Ascending aorta (tissue), 2 donors: ENCODE data around the gene AXL. TPM values are rescaled to one million over a fixed set of nuclear protein-coding genes. Genes with fewer than 3 reads are reported as not detected.
A peak's percentile ranks its signal among the peaks of the same experiment; 100 is the strongest.

Experiments
- DNase-seq, 2 donors: peaks; one replicate each; pipeline ENCODE4 v3.0.0-alpha.2; 2019; ENCODE audit warnings: low spot score in 2 of 2
- H3K27ac ChIP-seq, 2 donors: fragments of 200-600 bp; sonication (generic); one replicate each; pipeline ENCODE4 v1.5.1; 2016 to 2017; ENCODE audit warnings: mild to moderate bottlenecking in 1 of 2
- H3K27me3 ChIP-seq: fragments of 200-600 bp; sonication (generic); one replicate; pipeline ENCODE4 v1.5.1; 2017
- H3K36me3 ChIP-seq, 2 donors: fragments of 200-600 bp; sonication (generic); one replicate each; pipeline ENCODE4 v1.5.1; 2016
- H3K4me1 ChIP-seq, 2 donors: fragments of 200-600 bp; sonication (generic); one replicate each; pipeline ENCODE4 v1.5.1; 2016 to 2017; ENCODE audit warnings: mild to moderate bottlenecking in 1 of 2
- H3K4me3 ChIP-seq, 2 donors: fragments of 200-600 bp; sonication (generic); one replicate each; pipeline ENCODE4 v1.5.1; 2016 to 2017; ENCODE audit warnings: mild to moderate bottlenecking in 1 of 2
- H3K9me3 ChIP-seq, 2 donors: fragments of 200-600 bp; sonication (generic); one replicate each; pipeline ENCODE4 v1.5.1; 2016
- CTCF ChIP-seq, 3 experiments: fragments of 200-600 bp in 2 of 3; fragments of 450-650 bp in 1 of 3; sonication (generic) in 2 of 3; IDR thresholded peaks; one replicate each; pipeline ENCODE4 v1.5.1; 2016 to 2019; ENCODE audit warnings: antibody characterized with exemption in 3 of 3, mild to moderate bottlenecking in 1 of 3, moderate library complexity in 1 of 3
- intact Hi-C: fragments of 100-400 bp; cut with DNase I; formaldehyde crosslinking; loops from one replicate; pipeline ENCODE4 v1.15.1; 2023
- total RNA-seq: library from RNA; depleted of rRNA; stranded (reverse); fragments of >200 nt; gene quantifications from one replicate; pipeline ENCODE4 v1.1.0, GENCODE V29; 2016

The AXL gene
- total RNA-seq, 1 donor from 2014 or later: 122 TPM

- intact Hi-C loops: loop anchor here (1.0 to 10.0 kb wide), 5 partner anchors 15 to 769 kb away; partner anchors contain the start of gene ZNF574
Measured at GRCh38 chr19:41308450-41309179, 89.6 kb downstream of the AXL start.

GRCh38 chr19:41309180-41310032 is 90.4 kb downstream of the AXL start:
- no peaks in the 10 kb centered on the region for H3K27me3 ChIP-seq
- H3K9me3 ChIP-seq: no peaks in the 10 kb centered on the region
- intact Hi-C loops: loop anchor here (1.0 to 10.0 kb wide), 6 partner anchors 14 to 768 kb away; partner anchors contain the start of gene ZNF574
- H3K27ac ChIP-seq: peak overlapping the region; percentile 93 to 96
- H3K4me3 ChIP-seq: peak overlapping the region; percentile 55 to 86
- TF ChIP-seq CTCF (IDR thresholded peaks at IDR 0.05): no peak
- peaks cover 8 to 19% of the 10 kb centered on the region in 2 donors for H3K4me1 ChIP-seq
- H3K36me3 ChIP-seq: peaks cover 37 to 46% of the 10 kb centered on the region in 2 donors
- no peak for DNase-seq

More at GRCh38 chr19:41308450-41309179, 89.6 kb downstream of the AXL start:
- Histone ChIP-seq H3K27ac (peak overlapping the region; percentile 93 to 96), H3K9me3 (no peaks in the 10 kb centered on the region), H3K27me3 (no peaks in the 10 kb centered on the region), H3K4me3 (peak overlapping the region; percentile 55 to 86), H3K4me1 (peaks cover 8 to 19% of the 10 kb centered on the region in 2 donors), H3K36me3 (peaks cover 39 to 48% of the 10 kb centered on the region in 2 donors)
- peak; percentile 79 to 97 for DNase-seq
- peak; percentile 93 to 97 (median 96) for TF ChIP-seq CTCF (IDR thresholded peaks at IDR 0.05)

GRCh38 chr19:41310033-41310831 is 91.2 kb downstream of the AXL start, which contains the start of gene CCDC97:
TSS of gene CCDC97 (plus strand) at chr19:41310172. CDS start at chr19:41310311, 139 bp downstream.
- Histone ChIP-seq H3K4me1 (peaks cover 8 to 19% of the 10 kb centered on the region in 2 donors), H3K4me3 (peak within 1 kb of the TSS; percentile 55 to 86), H3K36me3 (peaks cover 32 to 44% of the 10 kb centered on the region in 2 donors), H3K27ac (peak within 1 kb of the TSS; percentile 93 to 96), H3K27me3 (no peaks in the 10 kb centered on the region), H3K9me3 (no peaks in the 10 kb centered on the region)
- intact Hi-C loops: loop anchor here (1.0 kb wide), 1 partner anchor 48 kb away; no protein-coding TSS in a partner anchor
- no peak for TF ChIP-seq CTCF (IDR thresholded peaks at IDR 0.05)
- DNase-seq: peak in 1 of 2 donors; percentile 89

GRCh38 chr19:41311072-41311471 is 92.0 kb downstream of the AXL start:
- H3K4me3 ChIP-seq: peak overlapping the region; percentile 55 to 86
- H3K27ac ChIP-seq: peak overlapping the region; percentile 93 to 96
- peaks cover 8 to 19% of the 10 kb centered on the region in 2 donors for H3K4me1 ChIP-seq
- H3K27me3 ChIP-seq: no peaks in the 10 kb centered on the region
- H3K36me3 ChIP-seq: peaks cover 23 to 43% of the 10 kb centered on the region in 2 donors
- H3K9me3 ChIP-seq: no peaks in the 10 kb centered on the region
- intact Hi-C loops: no loop called here
- DNase-seq: no peak
- TF ChIP-seq CTCF (IDR thresholded peaks at IDR 0.05): no peak

Other genes with a start within 250 kb of the AXL start
- gene CYP2B6, start 227.9 kb upstream of the AXL start, total RNA-seq: not detected
- not detected for gene CYP2A13, start 130.8 kb upstream of the AXL start, total RNA-seq
- not detected for gene CYP2F1, start 104.8 kb upstream of the AXL start, total RNA-seq
- not detected for gene CYP2S1, start 26.0 kb upstream of the AXL start, total RNA-seq
- gene HNRNPUL1, start 45.1 kb downstream of the AXL start, total RNA-seq: 81.1 TPM
- gene CCDC97, start 90.9 kb downstream of the AXL start, total RNA-seq: 18.4 TPM
- gene TGFB1, start 134.7 kb downstream of the AXL start, total RNA-seq: 103 TPM
- gene B9D2, start 144.9 kb downstream of the AXL start, total RNA-seq: 17.5 TPM
- gene TMEM91, start 157.3 kb downstream of the AXL start, total RNA-seq: 14.2 TPM
- gene EXOSC5, start 178.1 kb downstream of the AXL start, total RNA-seq: 30.3 TPM
- 28.5 TPM for gene BCKDHA, start 178.6 kb downstream of the AXL start, total RNA-seq
- gene B3GNT8, start 208.2 kb downstream of the AXL start, total RNA-seq: 3.7 TPM
- gene DMAC2, start 220.7 kb downstream of the AXL start, total RNA-seq: 21.2 TPM
- gene ERICH4, start 223.9 kb downstream of the AXL start, total RNA-seq: not detected